Activated naive CD8-positive, alpha-beta T cell treated with anti-CD3 and anti-CD28 coated beads, Interleukin-2, amount 10 ng/mL, durations not matched to agents 7 days and 5 days (primary cell): Measurements from ENCODE around the gene CPNE6. TPM values are rescaled to one million over a fixed set of nuclear protein-coding genes. Genes with fewer than 3 reads are reported as not detected.

Experiments used
- ATAC-seq: fragments of 150-1000 bp; cut with Tn5 transposase; one replicate; pipeline ENCODE4 v1.10.0; 2021; ENCODE audit warnings: low read depth, moderate library complexity
- POLR2A ChIA-PET: fragments of 350-600 bp; sonication (Branson Sonifier 250); formaldehyde crosslinking; loops from one replicate; lab custom pipeline; 2021; ENCODE audit warnings: antibody characterized with exemption; lab: Charles Lee
- DNase-seq: peaks from one replicate; pipeline ENCODE4 v3.0.0; 2021
- H3K27ac Mint-ChIP-seq: one replicate; pipeline ENCODE4 v1.8.0; 2022; ENCODE audit warnings: mild to moderate bottlenecking, mixed read lengths
- H3K27me3 Mint-ChIP-seq: one replicate; pipeline ENCODE4 v1.8.0; 2022; ENCODE audit warnings: mild to moderate bottlenecking, moderate library complexity, mixed read lengths
- H3K36me3 Mint-ChIP-seq: one replicate; pipeline ENCODE4 v1.8.0; 2021; ENCODE audit warnings: mild to moderate bottlenecking, mixed read lengths
- H3K4me1 Mint-ChIP-seq: one replicate; pipeline ENCODE4 v1.8.0; 2021; ENCODE audit warnings: mixed read lengths
- H3K4me3 Mint-ChIP-seq: one replicate; pipeline ENCODE4 v1.8.0; 2022; ENCODE audit warnings: mild to moderate bottlenecking, moderate library complexity, mixed read lengths
- H3K9me3 Mint-ChIP-seq: one replicate; pipeline ENCODE4 v1.8.0; 2021; ENCODE audit warnings: mixed read lengths
- total RNA-seq, 2 experiments: library from RNA; stranded (reverse); gene quantifications; one replicate each; pipeline ENCODE4 v1.2.3, GENCODE V29; 2021

Gene CPNE6
- total RNA-seq, 2 experiments from 2014 or later: 0.14 TPM; not detected in 1

DNA sequence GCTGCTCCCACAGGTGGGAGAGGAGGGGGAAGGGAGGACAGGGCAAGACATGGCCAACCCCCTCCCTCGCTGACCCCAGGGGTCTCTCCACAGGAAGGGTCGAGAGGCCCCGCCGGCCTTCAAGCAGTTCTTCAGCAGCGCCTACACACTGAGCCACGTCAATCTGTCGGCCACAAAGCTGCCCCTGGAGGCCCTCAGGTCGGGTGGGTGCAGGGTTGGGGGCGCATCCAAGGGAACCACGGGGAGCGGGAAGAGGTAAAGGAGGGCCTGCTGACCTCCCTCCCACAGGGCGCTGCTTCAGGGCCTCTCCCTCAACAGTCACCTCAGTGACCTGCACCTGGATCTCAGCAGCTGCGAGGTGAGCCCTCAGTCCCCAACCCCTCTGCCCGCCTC is 13.5 kb upstream of the CPNE6 start:
- no peak for ATAC-seq
- POLR2A ChIA-PET: interaction anchor here (0.7 to 4.3 kb wide), 11 partner anchors 18 to 245 kb away, joined by 3 to 35 read pairs (median 5); partner anchors contain the start of genes DCAF11, GMPR2, IRF9 and NRL
- peaks cover 6% of the 10 kb centered on the region for H3K27me3 Mint-ChIP-seq
- no peak overlapping the region for H3K4me3 Mint-ChIP-seq
- peak overlapping the region; percentile 78 for H3K27ac Mint-ChIP-seq
- peaks cover 6% of the 10 kb centered on the region for H3K4me1 Mint-ChIP-seq
- H3K36me3 Mint-ChIP-seq: no peaks in the 10 kb centered on the region
- H3K9me3 Mint-ChIP-seq: no peaks in the 10 kb centered on the region
- no peak for DNase-seq

DNA sequence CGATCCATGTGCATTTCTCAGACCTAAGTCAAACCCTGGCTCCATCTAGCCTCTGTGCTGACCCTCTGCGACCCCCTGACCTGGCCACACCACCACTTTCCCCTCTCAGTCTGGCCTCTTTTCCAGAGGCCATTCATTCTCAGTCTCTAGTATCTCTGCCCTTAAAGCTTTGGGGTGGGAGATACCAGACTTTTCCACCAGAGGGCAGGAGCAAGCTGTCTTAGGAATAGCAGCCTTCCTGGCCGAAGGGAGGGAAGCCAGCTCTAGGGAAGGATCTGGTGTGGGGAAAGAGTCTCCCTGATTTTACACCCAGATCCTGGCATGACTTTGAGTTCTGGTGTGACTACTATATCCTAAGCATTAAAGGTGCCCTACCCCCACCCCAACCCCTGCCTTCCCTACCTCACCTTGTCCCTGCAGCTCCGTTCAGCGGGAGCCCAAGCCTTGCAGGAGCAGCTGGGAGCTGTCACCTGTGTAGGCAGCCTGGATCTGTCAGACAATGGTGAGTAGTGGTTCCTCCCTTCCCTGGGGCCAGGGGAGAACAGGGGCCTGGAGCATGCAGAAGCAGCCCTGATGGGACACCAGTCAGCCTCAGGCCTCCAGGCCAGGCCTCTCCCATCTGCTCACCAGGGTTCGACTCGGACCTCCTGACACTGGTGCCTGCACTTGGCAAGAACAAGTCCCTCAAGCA is 13.0 kb upstream of the CPNE6 start:
- H3K27ac Mint-ChIP-seq: peak overlapping the region; percentile 78
- POLR2A ChIA-PET: interaction anchor here (0.7 to 4.3 kb wide), 10 partner anchors 17 to 245 kb away, joined by 3 to 35 read pairs (median 6); partner anchors contain the start of genes DCAF11, GMPR2, IRF9 and NRL
- H3K4me3 Mint-ChIP-seq: no peak overlapping the region
- no peaks in the 10 kb centered on the region for H3K36me3 Mint-ChIP-seq
- ATAC-seq (peak; percentile 63), DNase-seq (no peak)
- H3K27me3 Mint-ChIP-seq: peaks cover 2% of the 10 kb centered on the region
- H3K4me1 Mint-ChIP-seq: peaks cover 2% of the 10 kb centered on the region
- no peaks in the 10 kb centered on the region for H3K9me3 Mint-ChIP-seq

GRCh38 chr14:24058951-24059475 is 12.3 kb upstream of the CPNE6 start:
- Mint-ChIP-seq H3K27me3 (peaks cover 2% of the 10 kb centered on the region), H3K4me1 (peaks cover 2% of the 10 kb centered on the region), H3K36me3 (no peaks in the 10 kb centered on the region), H3K9me3 (no peaks in the 10 kb centered on the region), H3K27ac (no peak overlapping the region), H3K4me3 (no peak overlapping the region)
- POLR2A ChIA-PET: interaction anchor here (1.0 to 4.3 kb wide), 5 partner anchors 22 to 102 kb away, joined by 3 to 35 read pairs (median 21); partner anchors contain the start of genes IRF9 and PCK2
- DNase-seq (no peak), ATAC-seq (no peak)

- no peak for DNase-seq
- Mint-ChIP-seq H3K4me1 (peaks cover 2% of the 10 kb centered on the region), H3K27me3 (peaks cover 2% of the 10 kb centered on the region), H3K4me3 (no peak overlapping the region), H3K27ac (no peak overlapping the region), H3K36me3 (no peaks in the 10 kb centered on the region), H3K9me3 (no peaks in the 10 kb centered on the region)
- no peak for ATAC-seq
- POLR2A ChIA-PET: no interaction called here
Observed at GRCh38 chr14:24059841-24060388, 11.4 kb upstream of the CPNE6 start.

DNA sequence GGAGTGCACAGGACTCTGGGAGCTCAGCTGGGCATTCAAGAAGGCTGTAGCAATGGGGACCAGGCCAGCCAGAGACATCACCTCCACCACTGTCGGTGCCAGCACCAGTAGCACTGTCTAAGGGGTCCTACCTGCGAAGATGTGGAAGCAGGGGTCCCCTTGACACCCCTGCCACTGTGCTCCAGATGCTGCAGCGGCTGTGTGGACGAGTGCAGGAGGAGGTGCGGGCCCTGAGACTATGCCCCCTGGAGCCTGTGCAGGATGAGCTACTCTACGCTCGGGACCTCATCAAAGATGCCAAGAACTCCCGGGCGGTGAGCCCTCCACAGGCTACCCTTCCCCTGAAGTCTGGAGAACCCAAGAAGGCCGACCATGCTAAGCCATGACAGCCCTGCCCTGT is 10.9 kb upstream of the CPNE6 start:
- no peaks in the 10 kb centered on the region for H3K36me3 Mint-ChIP-seq
- no peaks in the 10 kb centered on the region for H3K9me3 Mint-ChIP-seq
- DNase-seq (no peak), ATAC-seq (no peak)
- no peak overlapping the region for H3K27ac Mint-ChIP-seq
- POLR2A ChIA-PET: interaction anchor here (1.1 to 1.3 kb wide), 2 partner anchors 20 to 48 kb away, joined by 3 read pairs; no protein-coding TSS in a partner anchor
- H3K4me3 Mint-ChIP-seq: no peak overlapping the region
- peaks cover 2% of the 10 kb centered on the region for H3K4me1 Mint-ChIP-seq
- peaks cover 2% of the 10 kb centered on the region for H3K27me3 Mint-ChIP-seq

- peaks cover 2% of the 10 kb centered on the region for H3K27me3 Mint-ChIP-seq
- H3K4me1 Mint-ChIP-seq: peaks cover 2% of the 10 kb centered on the region
- H3K36me3 Mint-ChIP-seq: no peaks in the 10 kb centered on the region
- H3K27ac Mint-ChIP-seq: no peak overlapping the region
- no peak overlapping the region for H3K4me3 Mint-ChIP-seq
- POLR2A ChIA-PET: interaction anchor here (1.1 to 1.3 kb wide), 3 partner anchors 19 to 47 kb away, joined by 3 read pairs; no protein-coding TSS in a partner anchor
- ATAC-seq (no peak), DNase-seq (no peak)
- H3K9me3 Mint-ChIP-seq: no peaks in the 10 kb centered on the region
Observed at GRCh38 chr14:24060984-24061913, 10.1 kb upstream of the CPNE6 start.

DNA sequence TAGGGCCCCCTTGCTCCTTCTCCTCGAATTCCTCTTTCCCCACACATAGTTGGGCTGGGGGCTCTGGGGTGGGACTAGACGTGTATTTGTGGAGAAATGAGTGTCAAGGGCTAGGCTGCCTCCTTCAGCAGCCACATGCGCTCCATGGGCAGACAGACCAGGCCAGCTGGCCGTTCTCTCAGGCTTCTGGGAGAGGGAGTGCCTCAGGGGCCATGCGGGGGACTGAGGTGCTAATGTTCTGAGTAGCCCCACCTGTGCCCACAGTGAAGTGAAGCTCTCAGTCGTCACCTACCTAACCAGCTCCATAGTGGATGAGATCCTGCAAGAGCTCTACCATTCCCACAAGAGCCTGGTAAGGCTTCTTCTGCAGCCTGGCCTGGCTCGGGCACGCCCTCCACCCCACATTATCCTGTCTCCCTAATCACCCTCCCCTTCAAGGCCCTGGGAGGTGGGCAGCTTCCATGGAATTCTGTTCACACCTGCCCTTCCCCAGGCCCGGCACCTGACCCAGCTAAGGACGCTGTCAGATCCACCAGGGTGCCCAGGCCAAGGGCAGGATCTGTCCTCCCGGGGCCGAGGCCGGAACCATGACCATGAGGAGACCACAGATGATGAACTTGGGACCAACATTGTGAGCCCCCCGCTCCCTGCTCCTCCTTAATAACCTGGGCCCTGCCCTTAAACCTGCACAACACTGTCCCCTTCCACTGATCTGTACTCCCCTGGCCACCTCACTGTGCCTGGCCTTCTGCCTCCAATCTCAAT is 9.0 kb upstream of the CPNE6 start:
- POLR2A ChIA-PET: interaction anchor here (1.2 kb wide), 1 partner anchor 28 kb away, joined by 3 read pairs; no protein-coding TSS in a partner anchor
- no peak overlapping the region for H3K4me3 Mint-ChIP-seq
- no peaks in the 10 kb centered on the region for H3K36me3 Mint-ChIP-seq
- ATAC-seq (no peak), DNase-seq (no peak)
- H3K27me3 Mint-ChIP-seq: peaks cover 2% of the 10 kb centered on the region
- H3K9me3 Mint-ChIP-seq: no peaks in the 10 kb centered on the region
- H3K4me1 Mint-ChIP-seq: peaks cover 2% of the 10 kb centered on the region
- no peak overlapping the region for H3K27ac Mint-ChIP-seq

GRCh38 chr14:24063263-24063836 is 8.0 kb upstream of the CPNE6 start:
- Mint-ChIP-seq H3K4me1 (no peaks in the 10 kb centered on the region), H3K36me3 (no peaks in the 10 kb centered on the region), H3K27ac (no peak overlapping the region), H3K27me3 (no peaks in the 10 kb centered on the region), H3K4me3 (no peak overlapping the region), H3K9me3 (no peaks in the 10 kb centered on the region)
- no peak for DNase-seq
- ATAC-seq: no peak
- POLR2A ChIA-PET: interaction anchor here (0.7 kb wide), 1 partner anchor 108 kb away, joined by 4 read pairs; no protein-coding TSS in a partner anchor

GRCh38 chr14:24064091-24064795 is 7.1 kb upstream of the CPNE6 start:
- H3K36me3 Mint-ChIP-seq: no peaks in the 10 kb centered on the region
- H3K4me1 Mint-ChIP-seq: no peaks in the 10 kb centered on the region
- POLR2A ChIA-PET: interaction anchor here (0.7 kb wide), 1 partner anchor 108 kb away, joined by 4 read pairs; no protein-coding TSS in a partner anchor
- ATAC-seq (no peak), DNase-seq (no peak)
- H3K27ac Mint-ChIP-seq: no peak overlapping the region
- H3K9me3 Mint-ChIP-seq: no peaks in the 10 kb centered on the region
- no peak overlapping the region for H3K4me3 Mint-ChIP-seq
- H3K27me3 Mint-ChIP-seq: no peaks in the 10 kb centered on the region

GRCh38 chr14:24064856-24065255 is 6.5 kb upstream of the CPNE6 start:
- DNase-seq: no peak
- Mint-ChIP-seq H3K4me3 (no peak overlapping the region), H3K27me3 (no peaks in the 10 kb centered on the region), H3K36me3 (no peaks in the 10 kb centered on the region), H3K9me3 (no peaks in the 10 kb centered on the region), H3K27ac (no peak overlapping the region), H3K4me1 (no peaks in the 10 kb centered on the region)
- POLR2A ChIA-PET: no interaction called here
- no peak for ATAC-seq

DNA sequence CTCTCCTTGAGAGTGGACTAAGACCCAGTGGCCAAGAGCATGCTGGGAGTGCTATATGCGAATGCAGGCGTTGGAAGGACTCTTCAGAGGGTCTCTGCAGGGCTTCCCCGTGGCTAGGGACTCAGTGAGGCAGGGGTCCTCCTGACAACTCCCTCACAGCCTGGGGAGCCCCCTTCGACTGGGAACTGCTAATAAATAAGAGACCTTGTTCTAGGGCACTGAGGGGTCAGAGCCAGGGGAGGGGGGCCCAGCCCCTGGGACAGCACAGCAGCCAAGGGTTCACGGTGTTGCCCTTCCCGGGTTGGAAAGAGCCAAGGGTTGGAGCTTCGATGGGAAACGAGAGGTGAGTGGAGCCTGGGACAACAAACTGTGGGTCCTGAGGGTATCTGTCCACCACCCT is 6.0 kb upstream of the CPNE6 start:
- POLR2A ChIA-PET: no interaction called here
- Mint-ChIP-seq H3K4me1 (no peaks in the 10 kb centered on the region), H3K36me3 (no peaks in the 10 kb centered on the region), H3K4me3 (no peak overlapping the region), H3K27me3 (peaks cover 2% of the 10 kb centered on the region), H3K27ac (no peak overlapping the region), H3K9me3 (no peaks in the 10 kb centered on the region)
- DNase-seq (no peak), ATAC-seq (no peak)
